Skin of body (tissue), 2 donors: ENCODE results near the gene CGREF1. TPM values are rescaled to one million over a fixed set of nuclear protein-coding genes. Genes with fewer than 3 reads are reported as not detected.

ENCODE experiments used
- DNase-seq: peaks from one replicate; lab custom pipeline; 2025; lab: John Stamatoyannopoulos, UW
- total RNA-seq: library from RNA; depleted of rRNA; stranded (reverse); fragments of >200 nt; gene quantifications from one replicate; pipeline ENCODE4 v1.2.3, GENCODE V29; 2014

The CGREF1 gene
- 6.7 TPM for total RNA-seq

GRCh38 chr2:27118525-27119329 is at the start of gene CGREF1:
Gene CGREF1, minus strand, starts transcription at chr2:27119128. Its CDS starts 14,762 bp downstream, at chr2:27104366.
- peak; percentile 50 for DNase-seq

- DNase-seq: no peak
Observed at GRCh38 chr2:27164960-27165763, 46.2 kb upstream of the CGREF1 start.

- no peak for DNase-seq
Observed at GRCh38 chr2:27162151-27163121, 43.5 kb upstream of the CGREF1 start.

DNA sequence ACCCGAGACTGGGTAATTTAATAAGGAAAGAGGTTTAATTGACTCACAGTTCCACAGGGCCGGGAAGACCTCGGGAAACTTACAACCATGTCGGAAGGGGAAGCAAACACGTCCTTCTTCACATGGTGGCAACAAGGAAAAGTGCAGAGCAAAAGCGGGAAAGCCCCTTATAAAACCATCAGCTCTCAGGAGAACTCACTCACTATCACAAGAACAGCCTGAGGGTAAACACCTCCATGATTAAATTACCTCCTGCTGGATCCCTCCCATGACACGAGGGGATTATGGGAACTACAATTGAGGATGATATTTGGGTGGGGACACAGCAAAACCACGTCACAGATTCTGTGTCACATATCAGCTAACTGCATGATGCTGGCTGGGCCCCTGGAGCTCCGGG is 41.3 kb upstream of the CGREF1 start:
- DNase-seq: no peak

GRCh38 chr2:27159271-27159670 is 40.3 kb upstream of the CGREF1 start:
- DNase-seq: no peak

- no peak for DNase-seq
Observed at GRCh38 chr2:27158468-27158867, 39.5 kb upstream of the CGREF1 start.

GRCh38 chr2:27155069-27155520 is 36.2 kb upstream of the CGREF1 start:
- DNase-seq: no peak

DNA sequence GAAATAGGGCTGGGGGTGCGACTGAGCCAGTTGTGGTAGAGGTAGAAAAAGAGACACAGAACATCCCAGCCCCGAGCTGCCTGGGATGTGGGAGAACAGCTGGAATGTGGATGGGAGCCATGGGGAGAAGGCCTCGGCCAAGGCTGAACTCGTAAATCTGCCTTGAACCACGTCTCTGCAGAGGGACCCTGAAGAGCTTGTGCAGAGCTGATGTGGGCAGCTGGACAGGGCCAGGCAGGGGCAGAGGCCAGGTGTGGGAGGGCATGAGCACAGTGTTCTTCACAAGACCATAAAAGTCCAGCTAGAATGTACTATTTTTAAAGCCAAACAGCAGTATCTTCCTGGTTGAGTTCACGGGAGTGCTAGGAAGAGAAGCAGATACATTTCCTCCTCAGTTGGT is 35.6 kb upstream of the CGREF1 start:
- DNase-seq: no peak

- no peak for DNase-seq
Observed at GRCh38 chr2:27152796-27153464, 34.0 kb upstream of the CGREF1 start.

DNA sequence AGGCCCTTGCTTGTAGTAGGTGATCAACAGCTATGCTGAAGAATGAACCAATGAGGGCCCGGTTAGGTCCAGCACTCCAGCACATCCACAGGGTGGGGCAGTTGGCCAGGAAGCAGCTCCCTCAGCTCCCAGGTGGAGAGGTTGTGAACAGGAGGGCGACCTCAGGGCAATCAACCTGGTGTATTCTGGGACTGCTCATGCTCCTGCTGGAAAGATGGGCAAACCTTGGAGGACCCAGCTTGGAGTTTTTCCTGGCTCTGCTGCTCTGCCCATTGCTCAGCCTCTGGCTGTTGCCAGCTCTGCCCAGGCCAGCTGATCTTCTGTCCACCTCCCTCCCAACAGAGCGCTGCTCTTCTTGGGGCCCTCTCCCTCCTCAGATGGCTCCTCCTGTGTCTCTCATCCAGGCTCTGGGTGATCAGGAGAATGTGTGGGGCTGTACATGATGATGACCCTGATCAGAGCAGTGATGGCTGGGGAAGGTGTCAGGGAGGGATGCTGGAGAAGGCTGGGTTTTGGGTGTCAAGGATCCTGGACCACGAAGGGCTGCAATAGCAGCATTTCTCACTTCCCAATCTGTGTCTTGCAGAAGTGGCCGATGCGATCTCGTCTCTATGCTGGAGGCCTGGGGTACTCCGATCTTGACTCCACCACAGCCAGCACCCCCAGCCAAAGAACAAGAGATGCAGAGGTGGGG is 33.3 kb upstream of the CGREF1 start:
- no peak for DNase-seq

DNA sequence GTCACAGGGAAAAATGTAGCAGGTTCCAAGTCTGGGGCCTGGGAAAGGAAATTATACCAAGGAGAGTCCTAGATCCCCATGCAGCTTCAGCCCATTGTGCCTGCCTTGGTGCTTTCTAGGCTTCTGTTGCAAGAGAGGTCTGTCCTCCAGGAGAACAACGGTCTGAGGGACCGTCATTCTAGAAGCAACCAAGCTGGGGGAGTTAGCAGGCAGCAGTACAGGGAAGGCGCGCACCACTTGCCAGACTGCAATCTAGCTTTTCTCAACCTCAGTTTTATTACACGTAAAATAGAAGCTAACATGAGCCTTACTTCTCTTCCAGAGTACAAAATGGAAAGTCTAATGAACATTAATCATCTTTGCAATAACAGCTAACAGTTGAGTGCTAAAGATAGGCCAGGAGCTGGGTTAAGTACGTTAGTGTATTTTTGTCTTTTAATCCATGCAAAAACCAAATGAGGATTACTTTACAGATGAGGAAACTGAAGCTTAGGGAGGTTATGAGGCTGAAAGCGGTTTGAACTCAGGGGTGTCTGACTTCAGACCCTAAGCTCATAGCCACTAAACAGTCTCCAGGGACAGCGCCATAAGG is 31.8 kb upstream of the CGREF1 start:
- no peak for DNase-seq

- no peak for DNase-seq
Observed at GRCh38 chr2:27149570-27150405, 30.9 kb upstream of the CGREF1 start.

DNA sequence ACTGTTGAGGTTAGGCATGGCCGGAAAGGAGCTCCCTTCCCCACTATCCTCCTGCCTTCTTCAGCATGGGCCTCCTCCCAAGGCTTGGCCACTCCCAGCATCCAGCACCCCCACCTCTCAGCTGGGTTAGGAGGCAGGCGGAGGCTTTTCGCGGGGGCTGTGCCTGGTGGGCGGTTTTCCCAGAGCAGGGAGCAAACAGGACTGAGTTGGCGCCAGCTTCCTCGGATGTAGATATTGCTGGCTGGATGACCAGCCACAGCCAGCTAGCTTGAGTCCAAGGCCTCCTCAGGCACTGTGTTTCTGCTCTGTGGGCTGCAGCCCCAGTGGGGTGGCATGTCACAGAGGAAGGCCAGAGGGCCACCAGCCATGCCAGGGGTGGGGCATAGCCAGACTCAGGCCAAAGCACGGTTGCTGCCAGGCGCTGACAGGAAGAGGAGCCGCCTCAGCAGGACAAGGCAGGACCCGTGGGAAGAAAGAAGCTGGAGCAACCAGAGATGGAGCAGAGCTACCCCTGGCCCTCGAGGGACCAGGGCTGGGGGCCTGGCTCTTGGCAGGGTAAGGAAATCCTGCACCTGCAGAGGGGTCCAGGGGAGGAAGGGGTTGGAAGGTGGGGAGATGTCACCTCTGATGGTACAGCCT is 30.0 kb upstream of the CGREF1 start, which contains the start of gene TCF23:
Gene TCF23, plus strand, starts transcription at position 204 of the 639 bp plus-strand sequence. Its CDS starts 130 bp downstream, at position 334.
- no peak for DNase-seq

DNA sequence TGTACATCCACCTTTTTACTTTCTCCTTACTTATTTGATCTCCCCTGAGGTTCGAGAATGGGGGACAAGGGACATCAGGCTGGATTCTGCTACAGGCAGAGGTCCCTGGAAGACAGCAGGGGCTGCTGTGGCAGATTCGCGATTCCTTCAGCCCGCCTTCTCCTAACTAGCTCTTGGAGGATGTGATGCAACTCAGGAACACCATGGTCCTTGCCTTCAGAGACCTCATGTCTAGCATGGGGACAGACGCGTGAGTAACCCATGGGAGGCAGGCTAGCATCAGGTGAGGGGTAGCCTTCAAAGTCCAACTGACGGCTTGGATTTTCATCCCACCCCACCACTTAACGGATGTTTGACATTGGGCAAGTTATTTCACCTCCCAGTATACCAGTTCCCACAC is 29.0 kb upstream of the CGREF1 start:
- no peak for DNase-seq

DNA sequence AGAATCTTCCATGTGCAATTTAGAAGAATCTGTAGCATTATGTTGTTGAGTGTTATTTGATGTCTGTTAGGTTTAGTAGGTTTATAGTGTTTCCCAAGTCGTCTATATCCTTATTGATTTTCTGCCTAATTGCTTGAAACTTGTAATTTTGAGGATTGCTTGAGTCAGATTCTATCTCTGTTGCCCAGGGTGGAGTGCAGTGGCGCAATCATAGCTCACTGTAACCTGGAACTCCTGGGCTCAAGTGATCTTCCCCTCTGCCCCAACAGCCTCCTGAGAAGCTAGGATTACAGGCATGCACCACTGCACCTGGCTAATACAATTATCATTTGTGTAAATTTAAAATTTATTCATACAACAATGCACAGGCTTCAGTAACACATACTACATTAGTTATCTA is 26.8 kb upstream of the CGREF1 start:
- no peak for DNase-seq

DNA sequence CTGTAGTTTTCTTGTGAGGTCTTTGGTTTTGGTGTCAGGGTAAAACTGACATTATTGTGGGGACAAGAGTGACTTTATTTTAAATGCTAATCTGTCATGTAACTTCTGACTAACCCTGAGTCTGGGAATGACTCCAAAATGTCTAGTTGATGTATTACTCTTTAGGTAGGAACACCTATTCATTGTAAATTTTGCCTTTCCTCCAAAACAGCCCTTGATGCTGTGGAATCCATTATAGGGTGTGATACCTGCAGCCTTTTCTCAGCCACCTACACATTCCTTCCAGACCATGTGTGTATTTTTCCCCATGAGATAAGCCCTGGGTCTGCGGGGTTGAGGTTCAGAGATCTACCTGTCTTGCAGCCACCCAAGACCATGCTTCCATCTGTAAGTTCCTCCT is 24.4 kb upstream of the CGREF1 start:
- no peak for DNase-seq

DNA sequence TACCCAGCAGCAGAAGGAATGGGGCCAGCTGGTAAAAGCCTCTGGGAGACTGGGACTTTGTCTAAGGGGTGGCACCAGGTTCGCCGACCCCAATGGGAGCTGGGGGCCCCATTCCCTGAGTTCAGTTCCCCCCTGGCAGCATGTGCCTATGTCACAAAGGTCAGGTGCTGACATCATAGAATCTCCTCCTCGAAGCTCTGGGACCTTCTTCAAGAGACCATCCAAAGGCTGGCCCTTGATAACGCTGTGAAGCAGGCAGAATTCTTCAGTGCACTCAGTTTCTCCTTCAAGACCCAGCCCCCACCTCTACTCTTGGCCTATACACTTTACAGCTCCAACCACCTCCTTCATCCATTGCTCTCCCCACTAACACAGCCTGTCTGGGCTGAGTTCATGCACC is 20.4 kb upstream of the CGREF1 start, which contains the start of gene PRR30:
Gene PRR30, minus strand, starts transcription at position 101 of the 400 bp plus-strand sequence. CDS start 1,081 bp downstream, outside the sequence.
- no peak for DNase-seq

DNA sequence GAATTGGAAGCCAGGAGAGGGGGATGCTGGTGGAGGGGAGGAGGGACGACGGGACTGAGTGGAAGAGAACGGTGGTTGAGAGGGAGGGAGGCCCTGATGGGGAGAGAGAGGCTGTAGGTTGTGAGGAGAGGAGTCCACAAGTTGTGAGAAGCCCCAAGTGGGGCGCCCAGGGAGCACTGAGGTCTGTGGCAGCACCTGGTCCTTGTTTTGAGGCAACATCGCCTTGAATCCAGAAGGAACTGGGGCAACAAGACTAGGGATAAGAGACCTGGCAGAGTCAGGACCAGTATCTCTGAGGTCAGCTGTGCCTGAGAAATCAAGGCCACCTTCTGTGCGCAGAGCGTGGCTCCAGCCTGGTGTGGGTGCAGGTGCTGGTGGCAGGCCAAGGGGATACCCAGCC is 19.2 kb upstream of the CGREF1 start:
- no peak for DNase-seq
